Right ventricle myocardium inferior (tissue), 1 donor: ENCODE results near the gene SOX1. TPM values are rescaled to one million over a fixed set of nuclear protein-coding genes. Genes with fewer than 3 reads are reported as not detected.

ENCODE experiments used
- ATAC-seq: fragments of 200-7000 bp; cut with Tn5 transposase; one replicate; pipeline ENCODE4 v1.9.1; 2020; ENCODE audit warnings: mild to moderate bottlenecking, moderate library complexity
- DNase-seq: peaks from one replicate; pipeline ENCODE4 v3.0.0; 2021; ENCODE audit errors: missing footprints
- intact Hi-C: fragments of 100-400 bp; cut with DNase I; formaldehyde crosslinking; loops from one replicate; pipeline ENCODE4 v1.11.0; 2022
- total RNA-seq: library from RNA; stranded (reverse); fragmentation: NEBNext Ultra II Directional; extraction: Animal tissue kit (Norgen Biotek cat#: 25700); gene quantifications from one replicate; pipeline ENCODE4 v1.2.1, GENCODE V29; 2021
- donor health status: DM: no; HTN: yes; CAD: no; lungs with severe emphysema.

Gene SOX1
- total RNA-seq, 1 donor from 2014 or later: not detected

DNA sequence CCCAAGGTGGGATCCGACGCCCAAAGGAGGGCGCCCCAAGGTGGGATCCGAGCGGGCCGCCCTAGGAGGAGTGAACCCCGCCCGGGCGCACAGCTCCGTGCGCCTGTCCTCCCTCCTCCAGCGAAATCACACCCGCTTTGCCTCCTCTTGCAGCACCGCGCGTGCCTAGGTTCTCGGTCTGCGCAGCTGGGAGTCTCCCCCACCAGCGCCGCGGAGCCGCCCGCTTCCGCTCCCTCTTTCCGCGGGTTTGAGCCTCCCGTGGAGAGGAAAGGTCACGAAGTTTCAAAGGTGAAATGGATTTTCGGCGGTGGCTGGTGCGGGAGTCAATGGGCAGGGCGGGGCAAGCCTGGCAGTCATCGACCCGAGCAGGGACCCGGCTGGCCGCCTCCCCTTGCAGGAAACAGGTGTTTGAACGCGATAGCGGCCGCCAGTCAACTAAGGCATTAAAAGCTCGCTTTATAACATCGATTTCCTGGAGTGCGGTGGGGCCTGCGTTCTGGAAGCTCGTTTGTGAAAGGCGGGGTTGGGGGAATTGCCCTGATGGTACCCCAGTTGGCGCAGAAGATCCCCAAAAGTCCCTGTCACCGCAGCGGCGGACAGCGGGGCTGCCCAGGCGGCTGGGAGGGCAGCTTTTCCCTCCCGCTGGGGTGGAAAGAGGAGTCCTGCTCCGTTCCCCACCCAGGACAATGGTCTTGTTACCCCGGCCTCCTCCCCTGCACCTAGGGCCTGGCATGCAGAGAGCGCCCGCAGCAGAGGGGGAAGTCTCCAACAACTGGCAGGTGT, 9.0 kb upstream of the SOX1 start:
- intact Hi-C loops: no loop called here

GRCh38 chr13:112058519-112058873, 8.5 kb upstream of the SOX1 start:
- ATAC-seq: no peak
- intact Hi-C loops: no loop called here
- DNase-seq: no peak

More for the DNA sequence above, 9.0 kb upstream of the SOX1 start:
- no peak for ATAC-seq
- no peak for DNase-seq

DNA sequence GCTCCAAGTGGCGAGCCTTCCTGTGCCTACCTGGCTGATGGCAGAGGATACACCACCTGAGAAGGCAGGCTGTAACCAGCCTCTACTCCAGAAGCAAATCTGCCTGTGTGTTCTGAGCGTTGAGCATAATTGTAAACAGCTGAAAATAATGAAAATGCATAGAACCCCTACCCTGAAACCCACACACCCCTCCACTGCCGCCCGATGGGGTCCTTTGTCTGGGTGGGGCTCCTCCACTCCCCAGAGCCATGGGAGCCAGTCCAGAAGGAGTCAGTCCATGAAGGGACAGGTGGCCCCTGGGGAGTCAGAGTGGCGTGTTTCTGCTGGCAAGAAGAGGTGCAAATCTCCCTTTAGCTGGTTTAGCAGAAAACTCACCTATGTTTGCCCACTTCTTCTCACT, 8.0 kb upstream of the SOX1 start:
- DNase-seq (no peak), ATAC-seq (no peak)
- intact Hi-C loops: no loop called here

DNA sequence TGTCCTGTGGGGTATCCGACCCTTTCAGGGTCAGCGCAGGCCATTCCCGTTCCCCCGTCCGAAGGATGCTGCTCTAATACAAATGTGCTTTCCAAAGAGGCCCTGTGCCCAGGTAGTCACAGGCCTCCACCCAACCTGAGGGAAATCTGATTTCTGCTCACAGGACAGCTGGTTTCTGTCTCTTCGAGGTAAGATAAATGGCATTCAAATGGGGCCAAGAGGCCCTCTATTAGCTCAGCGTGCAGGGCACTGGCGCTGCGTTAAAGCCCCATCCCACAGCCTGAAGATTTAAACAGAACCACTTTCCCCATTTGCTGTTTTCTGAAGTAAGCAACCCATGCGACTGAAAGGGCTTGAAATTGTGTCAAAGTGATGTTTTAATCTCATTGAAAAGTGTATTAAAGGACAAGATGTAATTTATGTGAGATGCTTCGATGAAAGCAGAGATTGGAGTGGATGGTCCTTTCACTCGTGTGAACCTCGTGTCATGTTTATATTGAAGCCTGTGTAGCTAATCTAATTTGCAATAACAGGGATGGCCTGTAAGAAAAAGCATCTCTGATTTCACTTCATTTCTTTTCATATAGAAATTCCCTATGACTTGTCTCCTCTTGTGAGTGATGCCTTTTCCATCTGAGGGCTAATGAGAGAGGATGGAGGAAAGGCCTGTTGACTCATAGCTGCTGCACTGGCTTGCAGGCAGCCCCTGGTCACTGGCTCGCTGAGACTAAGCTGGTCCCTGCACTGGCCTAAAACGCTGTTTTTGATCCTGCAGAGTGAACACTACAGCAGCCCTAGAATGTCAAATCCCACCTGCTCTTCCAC, 7.3 kb upstream of the SOX1 start:
- no peak for ATAC-seq
- no peak for DNase-seq
- intact Hi-C loops: no loop called here

- intact Hi-C loops: no loop called here
These were observed 6.6 kb upstream of the SOX1 start for GRCh38 chr13:112060282-112060830.

GRCh38 chr13:112060899-112061366, 6.0 kb upstream of the SOX1 start:
- ATAC-seq: no peak
- intact Hi-C loops: no loop called here
- DNase-seq: no peak

More at GRCh38 chr13:112060282-112060830, 6.6 kb upstream of the SOX1 start:
- no peak for DNase-seq
- no peak for ATAC-seq

DNA sequence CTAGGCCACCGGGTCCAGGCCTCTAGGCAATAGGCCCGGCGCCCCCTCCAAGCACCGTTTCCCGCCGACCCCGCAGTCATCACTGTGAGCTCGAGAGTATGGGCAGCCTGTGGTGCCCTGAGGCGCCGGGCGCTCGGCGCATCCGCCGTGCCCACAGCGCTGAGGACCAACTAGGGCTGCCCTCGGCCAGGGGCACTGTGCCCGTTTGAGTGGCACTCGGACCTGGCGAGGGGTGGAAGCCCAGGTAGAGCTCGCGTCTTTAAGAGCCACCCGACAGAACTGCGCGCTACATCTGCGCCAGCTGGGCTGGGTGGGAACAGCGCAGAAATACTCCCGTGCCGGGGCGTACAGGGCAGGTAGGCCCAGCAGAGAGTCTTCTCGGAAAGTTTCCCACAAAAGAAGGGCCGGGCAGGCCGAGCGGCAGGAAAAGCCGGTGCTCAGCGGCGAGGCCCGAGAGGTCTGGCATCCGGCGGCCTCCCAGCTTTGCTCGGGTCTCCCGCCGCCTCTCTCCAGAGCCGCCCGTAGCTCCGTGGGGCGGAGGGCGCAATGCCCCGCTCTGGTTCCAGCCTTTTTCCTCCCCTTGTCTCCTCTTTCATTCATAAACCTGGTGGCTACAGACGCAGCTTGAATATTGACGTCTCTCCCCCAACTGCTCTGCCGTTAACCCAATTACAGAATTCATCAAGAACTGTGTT, 5.4 kb upstream of the SOX1 start:
- intact Hi-C loops: no loop called here
- ATAC-seq (no peak), DNase-seq (no peak)

- DNase-seq (no peak), ATAC-seq (no peak)
- intact Hi-C loops: no loop called here
These were observed 4.8 kb upstream of the SOX1 start for GRCh38 chr13:112062072-112062567.

- intact Hi-C loops: no loop called here
- ATAC-seq (no peak), DNase-seq (no peak)
These were observed 4.1 kb upstream of the SOX1 start for GRCh38 chr13:112062571-112063570.

DNA sequence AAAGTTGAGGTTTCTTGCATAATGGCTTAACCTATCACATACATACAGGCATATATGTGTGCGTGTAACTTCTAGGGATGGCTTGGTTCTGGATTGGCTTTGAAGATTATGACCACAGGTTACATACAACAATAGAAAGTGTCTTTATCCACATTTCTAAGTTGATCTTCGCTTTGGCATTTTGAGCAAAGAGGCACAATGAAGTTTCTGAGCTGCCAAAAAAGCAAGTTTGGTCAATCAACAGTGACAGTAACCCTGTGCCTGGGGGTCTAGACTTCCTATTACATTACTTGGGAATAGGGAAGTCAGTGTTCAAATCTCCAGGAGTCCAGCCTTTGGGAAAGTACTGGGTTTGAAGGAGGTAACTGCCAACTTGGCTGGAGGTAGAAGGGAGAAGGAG, 3.1 kb upstream of the SOX1 start:
- ATAC-seq (no peak), DNase-seq (no peak)
- intact Hi-C loops: no loop called here

DNA sequence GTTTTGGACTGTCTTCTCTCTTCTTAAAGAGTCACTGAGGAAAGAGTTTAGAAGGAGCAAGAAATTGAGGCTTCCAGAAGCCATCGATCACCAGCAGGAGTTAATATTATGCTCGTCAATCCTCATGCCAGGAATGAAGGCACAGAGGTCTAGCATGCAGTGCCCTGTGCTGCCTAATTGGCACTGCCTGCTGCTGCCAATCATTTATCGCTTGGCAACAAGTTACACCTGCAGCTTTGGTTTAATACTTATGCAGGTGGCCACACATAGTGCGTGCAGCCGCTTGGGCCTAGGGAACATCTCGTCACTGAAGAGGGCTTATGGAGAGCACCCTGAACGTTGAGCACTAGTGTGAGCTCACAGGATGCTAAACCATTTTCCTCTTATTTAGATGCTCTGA, 2.7 kb upstream of the SOX1 start:
- intact Hi-C loops: no loop called here
- DNase-seq (no peak), ATAC-seq (no peak)

DNA sequence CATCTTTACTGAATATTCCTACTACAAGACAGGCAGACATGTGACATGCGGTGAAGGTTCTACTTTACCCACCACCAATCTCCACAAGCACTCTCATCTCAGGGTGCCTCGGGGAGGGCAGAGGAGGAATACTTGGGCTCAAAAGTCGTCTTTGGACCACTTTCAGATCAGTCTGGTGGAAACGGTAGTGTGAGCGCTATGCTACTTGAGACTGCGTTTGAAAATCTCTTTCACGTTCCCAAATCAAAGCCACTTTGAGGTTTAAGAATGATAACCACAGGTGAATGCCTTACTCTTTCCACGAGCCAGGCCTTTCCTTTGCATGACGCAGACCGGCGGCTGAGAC, 1.5 kb upstream of the SOX1 start:
- intact Hi-C loops: no loop called here
- ATAC-seq: no peak
- DNase-seq: no peak

- DNase-seq: no peak
- intact Hi-C loops: no loop called here
- no peak for ATAC-seq
These were observed 904 bp upstream of the SOX1 start for GRCh38 chr13:112065867-112066623.

DNA sequence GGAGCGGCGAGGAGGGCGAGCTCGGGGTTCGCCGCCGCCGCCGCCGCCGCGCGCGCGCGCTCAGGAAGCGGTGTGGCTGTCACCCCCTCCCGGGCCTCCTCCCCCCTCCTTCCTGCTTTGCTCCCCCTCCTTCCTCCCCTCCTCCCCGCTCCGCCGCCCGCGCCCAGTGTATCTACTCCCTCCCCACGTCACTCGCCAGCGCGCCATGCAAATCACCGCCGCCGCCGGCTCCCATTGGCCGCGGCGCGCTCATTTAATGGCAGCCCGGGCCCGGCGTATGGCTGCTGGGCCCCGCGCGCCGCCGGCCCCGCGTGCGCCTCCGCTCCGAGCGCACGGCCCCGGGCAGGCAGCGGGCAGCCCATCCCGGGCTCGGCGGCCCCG, 335 bp upstream of the SOX1 start:
- intact Hi-C loops: no loop called here
- ATAC-seq (no peak), DNase-seq (no peak)

- DNase-seq (no peak), ATAC-seq (no peak)
- intact Hi-C loops: no loop called here
These were observed 1.1 kb downstream of the SOX1 start for GRCh38 chr13:112067871-112068539.

GRCh38 chr13:112068540-112069060, 1.7 kb downstream of the SOX1 start:
- DNase-seq (no peak), ATAC-seq (no peak)
- intact Hi-C loops: no loop called here
